ENCODE results near the gene MYH15. TPM values are rescaled to one million over a fixed set of nuclear protein-coding genes. Genes with fewer than 3 reads are reported as not detected.

MYH15 gene
- total RNA-seq, 1 donor from 2014 or later, result 0.09 TPM

GRCh38 chr3:108345492-108346205 is 164.7 kb downstream of the MYH15 start:
- POLR2A ChIA-PET, result no interaction called here
- ATAC-seq (ENCODE audit: low read depth) (peak; percentile 65), DNase-seq (no peak)
- CTCF ChIA-PET, result interaction anchor here (0.9 kb wide), 1 partner anchor 42 kb away, joined by 3 read pairs; no protein-coding TSS in a partner anchor
- peak overlapping the region; percentile 37 for H3K4me3 Mint-ChIP-seq
- H3K9me3 Mint-ChIP-seq, result no peaks in the 10 kb centered on the region
- peak overlapping the region; percentile 25 for H3K27ac Mint-ChIP-seq
- peaks cover 27% of the 10 kb centered on the region for H3K4me1 Mint-ChIP-seq
- no peak for TF ChIP-seq CTCF (IDR thresholded peaks at IDR 0.05)
- no peaks in the 10 kb centered on the region for H3K36me3 Mint-ChIP-seq (ENCODE audit: low read depth)
- no peaks in the 10 kb centered on the region for H3K27me3 Mint-ChIP-seq
- intact Hi-C loops (cut with micrococcal nuclease), result no loop called here

- ChIA-PET POLR2A (no interaction called here), CTCF (no interaction called here)
- ATAC-seq (ENCODE audit: low read depth), result no peak
- TF ChIP-seq CTCF (IDR thresholded peaks at IDR 0.05), result no peak
- intact Hi-C loops (cut with micrococcal nuclease), result no loop called here
- Mint-ChIP-seq H3K27ac (no peak overlapping the region), H3K27me3 (no peaks in the 10 kb centered on the region), H3K4me1 (peaks cover 40% of the 10 kb centered on the region), H3K36me3 (ENCODE audit: low read depth) (no peaks in the 10 kb centered on the region), H3K4me3 (no peak overlapping the region), H3K9me3 (no peaks in the 10 kb centered on the region)
- DNase-seq, result no peak
Observed at GRCh38 chr3:108343491-108343890, 166.9 kb downstream of the MYH15 start.

- no peaks in the 10 kb centered on the region for H3K36me3 Mint-ChIP-seq (ENCODE audit: low read depth)
- CTCF ChIA-PET, result interaction anchor here (1.2 kb wide), 1 partner anchor 59 kb away, joined by 3 read pairs; no protein-coding TSS in a partner anchor
- no peak for DNase-seq
- no peaks in the 10 kb centered on the region for H3K9me3 Mint-ChIP-seq
- no peaks in the 10 kb centered on the region for H3K27me3 Mint-ChIP-seq
- TF ChIP-seq CTCF (IDR thresholded peaks at IDR 0.05), result no peak
- H3K27ac Mint-ChIP-seq, result no peak overlapping the region
- POLR2A ChIA-PET, result no interaction called here
- H3K4me3 Mint-ChIP-seq, result no peak overlapping the region
- H3K4me1 Mint-ChIP-seq, result peaks cover 44% of the 10 kb centered on the region
- ATAC-seq (ENCODE audit: low read depth), result no peak
- intact Hi-C loops (cut with micrococcal nuclease), result no loop called here
Observed at GRCh38 chr3:108342837-108343486, 167.4 kb downstream of the MYH15 start.

GRCh38 chr3:108341911-108342310 is 168.5 kb downstream of the MYH15 start:
- peaks cover 41% of the 10 kb centered on the region for H3K4me1 Mint-ChIP-seq
- no peaks in the 10 kb centered on the region for H3K27me3 Mint-ChIP-seq
- intact Hi-C loops (cut with micrococcal nuclease), result no loop called here
- H3K9me3 Mint-ChIP-seq, result no peaks in the 10 kb centered on the region
- no peak overlapping the region for H3K4me3 Mint-ChIP-seq
- ChIA-PET POLR2A (interaction anchor here (0.7 kb wide), 1 partner anchor 9 kb away, joined by 5 read pairs; no protein-coding TSS in a partner anchor), CTCF (interaction anchor here (1.2 kb wide), 1 partner anchor 60 kb away, joined by 3 read pairs; no protein-coding TSS in a partner anchor)
- no peak for ATAC-seq (ENCODE audit: low read depth)
- no peaks in the 10 kb centered on the region for H3K36me3 Mint-ChIP-seq (ENCODE audit: low read depth)
- H3K27ac Mint-ChIP-seq, result no peak overlapping the region
- DNase-seq, result no peak
- TF ChIP-seq CTCF (IDR thresholded peaks at IDR 0.05), result no peak

- CTCF ChIA-PET, result no interaction called here
- no peak overlapping the region for H3K27ac Mint-ChIP-seq
Observed at GRCh38 chr3:108338901-108339545, 171.4 kb downstream of the MYH15 start.

More at GRCh38 chr3:108338901-108339545, 171.4 kb downstream of the MYH15 start:
- no peaks in the 10 kb centered on the region for H3K27me3 Mint-ChIP-seq
- H3K36me3 Mint-ChIP-seq (ENCODE audit: low read depth), result no peaks in the 10 kb centered on the region
- H3K9me3 Mint-ChIP-seq, result no peaks in the 10 kb centered on the region
- no peak for TF ChIP-seq CTCF (IDR thresholded peaks at IDR 0.05)
- H3K4me1 Mint-ChIP-seq, result peaks cover 18% of the 10 kb centered on the region
- no peak overlapping the region for H3K4me3 Mint-ChIP-seq
- peak; percentile 31 for ATAC-seq (ENCODE audit: low read depth)
- POLR2A ChIA-PET, result no interaction called here
- intact Hi-C loops (cut with micrococcal nuclease), result no loop called here
- DNase-seq, result no peak
